GM12878 (cell line): ENCODE data around the gene CHN1. TPM values are rescaled to one million over a fixed set of nuclear protein-coding genes. Genes with fewer than 3 reads are reported as not detected.

Experiments
- ATAC-seq: fragments of 200-7000 bp; cut with Tn5 transposase; 3 replicates; pipeline ENCODE4 v1.9.1; 2020; ENCODE audit warnings: mild to moderate bottlenecking, moderate library complexity
- BruUV-seq: library from RNA; stranded (reverse); fragments of 400-500 nt; replicated peaks from 2 replicates; lab custom pipeline; 2021; lab: Mats Ljungman, UMichigan
- CTCF ChIA-PET: fragments of 300-600 bp; sonication (Branson Sonifier 250); formaldehyde crosslinking; extraction: SDS; loops from one replicate; lab custom pipeline; 2021; ENCODE audit warnings: inconsistent platforms; lab: Yijun Ruan, JAX
- POLR2A ChIA-PET: fragments of 350-600 bp; formaldehyde crosslinking; extraction: SDS; loops from one replicate; lab custom pipeline; 2021; ENCODE audit warnings: inconsistent platforms; lab: Charles Lee
- RAD21 ChIA-PET: fragments of 300-600 bp; sonication (Branson Sonifier 250); formaldehyde crosslinking; loops from one replicate; lab custom pipeline; 2023; ENCODE audit warnings: antibody characterized with exemption; ENCODE audit not compliant: unreplicated experiment; lab: Charles Lee
- SMC1A ChIA-PET: fragments of 300-600 bp; sonication (Branson Sonifier 250); formaldehyde crosslinking; loops from one replicate; lab custom pipeline; 2023; ENCODE audit not compliant: unreplicated experiment, uncharacterized antibody; lab: Charles Lee
- DNase-seq: peaks from one replicate; pipeline ENCODE4 v3.0.0-alpha.2; 2011; ENCODE audit warnings: low read depth, low spot score
- FAIRE-seq: peaks from 3 replicates; lab custom pipeline; 2011; peaks lifted over from hg19 to GRCh38; lab: Jason Lieb, UNC
- H2AFZ ChIP-seq: 2 replicates; pipeline ENCODE4 v1.6.0; 2011; ENCODE audit warnings: low read depth, low read length, control low read depth; ENCODE audit not compliant: control insufficient read depth
- H3K27ac ChIP-seq: 2 replicates; pipeline ENCODE4 v1.5.1; 2011; ENCODE audit warnings: control low read depth; ENCODE audit not compliant: control insufficient read depth, insufficient read depth
- H3K27me3 ChIP-seq, 2 experiments: replicated peaks in 1 of 2; 2 replicates each; pipeline versions ENCODE4 v1.6.0 to v1.6.1; 2011; ENCODE audit warnings: low read length in 1 of 2; ENCODE audit not compliant: control insufficient read depth in 2 of 2, insufficient read depth in 2 of 2
- H3K36me3 ChIP-seq, 2 experiments: 2 replicates each; pipeline ENCODE4 v1.5.1; 2011; ENCODE audit warnings: low read length in 1 of 2; ENCODE audit not compliant: control insufficient read depth in 2 of 2, insufficient read depth in 2 of 2
- H3K4me1 ChIP-seq: 2 replicates; pipeline ENCODE4 v1.6.1; 2011; ENCODE audit warnings: mild to moderate bottlenecking, low read length, moderate library complexity, mixed read lengths; ENCODE audit not compliant: control insufficient read depth, insufficient read depth
- H3K4me2 ChIP-seq: 2 replicates; pipeline ENCODE4 v1.6.0; 2011; ENCODE audit warnings: control low read depth; ENCODE audit not compliant: control insufficient read depth, insufficient read depth
- H3K4me3 ChIP-seq: fragments of 200-600 bp; sonication (generic); 2 replicates; pipeline ENCODE4 v1.5.1; 2016
- H3K79me2 ChIP-seq: 2 replicates; pipeline ENCODE4 v1.6.0; 2011; ENCODE audit warnings: low read length; ENCODE audit not compliant: control insufficient read depth, insufficient read depth
- H3K9ac ChIP-seq: 2 replicates; pipeline ENCODE4 v1.8.0; 2011; ENCODE audit warnings: low read length, control low read depth, mixed read lengths; ENCODE audit not compliant: control insufficient read depth, insufficient read depth
- H3K9me3 ChIP-seq: replicated peaks from 3 replicates; pipeline ENCODE4 v1.5.1; 2011; ENCODE audit warnings: mild to moderate bottlenecking, low read length; ENCODE audit not compliant: control insufficient read depth, insufficient read depth
- H4K20me1 ChIP-seq: 2 replicates; pipeline ENCODE4 v1.6.0; 2011; ENCODE audit not compliant: control insufficient read depth, insufficient read depth
- BHLHE40 ChIP-seq, 2 experiments: fragments of 450-650 bp in 1 of 2; IDR thresholded peaks; 2 replicates each; pipeline ENCODE4 v1.6.1; 2011 to 2017; ENCODE audit warnings: low read depth in 2 of 2, borderline replicate concordance in 1 of 2, improper control_type of control experiment in 1 of 2, low read length in 1 of 2, mild to moderate bottlenecking in 1 of 2
- CBX3 ChIP-seq: fragments of 200-600 bp; sonication (generic); IDR thresholded peaks from 2 replicates; pipeline ENCODE4 v1.6.1; 2016; ENCODE audit warnings: low read depth, borderline replicate concordance
- E2F8 ChIP-seq: fragments of 450-650 bp; IDR thresholded peaks from 2 replicates; pipeline ENCODE4 v1.6.1; 2018; ENCODE audit warnings: mild to moderate bottlenecking, low read depth, moderate library complexity; ENCODE audit not compliant: partially characterized antibody
- EP300 ChIP-seq, 2 experiments: fragments of 150-350 bp in 1 of 2; IDR thresholded peaks; 2 replicates each; pipeline ENCODE4 v1.6.1; 2011 to 2012; ENCODE audit warnings: low read depth in 2 of 2, low read length in 2 of 2, borderline replicate concordance in 1 of 2, improper control_type of control experiment in 1 of 2, inconsistent platforms in 1 of 2; ENCODE audit not compliant: control insufficient read depth in 1 of 2
- HDGF ChIP-seq: fragments of 450-650 bp; IDR thresholded peaks from 2 replicates; pipeline ENCODE4 v1.6.1; 2016; ENCODE audit warnings: antibody characterized with exemption
- IKZF2 ChIP-seq, 2 experiments: fragments of 450-650 bp; IDR thresholded peaks; 2 replicates each; pipeline ENCODE4 v1.6.1; 2017; ENCODE audit warnings: mild to moderate bottlenecking in 2 of 2, moderate library complexity in 2 of 2
- LARP7 ChIP-seq: fragments of 450-650 bp; IDR thresholded peaks from 2 replicates; pipeline ENCODE4 v1.6.1; 2017; ENCODE audit warnings: mild to moderate bottlenecking
- MTA2 ChIP-seq: fragments of 450-650 bp; IDR thresholded peaks from 2 replicates; pipeline ENCODE4 v1.6.1; 2016; ENCODE audit warnings: low read depth, mild to moderate bottlenecking, moderate library complexity
- MYB ChIP-seq: fragments of 150-350 bp; IDR thresholded peaks from 2 replicates; pipeline ENCODE4 v1.6.1; 2014; ENCODE audit warnings: mild to moderate bottlenecking, low read depth, low read length, borderline replicate concordance
- RELB ChIP-seq: fragments of 450-650 bp; IDR thresholded peaks from 2 replicates; pipeline ENCODE4 v1.6.1; 2017; ENCODE audit warnings: low read depth, mild to moderate bottlenecking, moderate library complexity
- TARDBP ChIP-seq: IDR thresholded peaks from 2 replicates; pipeline ENCODE4 v1.6.1; 2016; ENCODE audit warnings: borderline replicate concordance
- TBL1XR1 ChIP-seq: IDR thresholded peaks from 2 replicates; pipeline ENCODE4 v1.6.1; 2012; ENCODE audit warnings: low read depth, low read length, improper control_type of control experiment
- ZNF24 ChIP-seq: fragments of 450-650 bp; IDR thresholded peaks from 2 replicates; pipeline ENCODE4 v1.6.1; 2017; ENCODE audit warnings: antibody characterized with exemption, mild to moderate bottlenecking
- ZZZ3 ChIP-seq: IDR thresholded peaks from 2 replicates; pipeline ENCODE4 v1.6.1; 2011; ENCODE audit warnings: low read depth; ENCODE audit not compliant: control insufficient read depth, insufficient read length
- WGBS: methylation state at CpG from one replicate; pipeline ENCODE4 v1.1.6; 2016; ENCODE audit warnings: low lambda C conversion rate; ENCODE audit not compliant: insufficient replicate concordance, insufficient coverage; ENCODE audit errors: missing lambda C conversion rate; 5-methylcytosine and 5-hydroxymethylcytosine counted together
- in situ Hi-C: fragments of 300-500 bp; cut with MboI; formaldehyde crosslinking; loops from 9 replicates; pipeline ENCODE4 v1.14.3; 2018; ENCODE audit warnings: mixed read lengths
- intact Hi-C: fragments of 100-400 bp; cut with micrococcal nuclease; formaldehyde crosslinking; loops from one replicate; pipeline ENCODE4 v1.14.2; 2022; ENCODE audit not compliant: unreplicated experiment
- polyA plus RNA-seq, 11 experiments: library from polyadenylated mRNA; depleted of rRNA in 4 of 11; unstranded in 6 of 11; stranded (reverse) in 5 of 11; fragments of >200 nt; fragmentation: Nextera tagmentation in 4 of 11; fragmentation: Illumina TruSeq in 1 of 11; extraction: Ambion mirVana in 4 of 11; extraction: Trizol in 1 of 11; gene quantifications; 1 replicate in 1 of 11; 2 replicates in 10 of 11; pipeline versions ENCODE4 v1.2.1 to v1.2.3, GENCODE V29; 2011 to 2016; ENCODE audit warnings: inconsistent platforms in 2 of 11, missing spikeins in 2 of 11, low read depth in 1 of 11
- total RNA-seq, 4 experiments: library from RNA; depleted of rRNA in 3 of 4; stranded (reverse); fragments of >200 nt in 3 of 4; fragmentation: Illumina TruSeq in 1 of 4; extraction: Trizol in 1 of 4; gene quantifications; 2 replicates each; pipeline versions ENCODE4 v1.2.1 to v1.2.3, GENCODE V29; 2013 to 2021

Gene CHN1
- total and polyA plus RNA-seq, 10 of the 15 experiments (the other 5 are each of a cell fraction or from before 2014, with no cell fraction given), result 0.18 to 0.92 (median 0.53) TPM; not detected in 1

GRCh38 chr2:174888646-174889271, 116.4 kb downstream of the CHN1 start:
- ChIA-PET POLR2A (no interaction called here), RAD21 (no interaction called here), SMC1A (interaction anchor here (0.9 to 1.2 kb wide), 2 partner anchors 12 to 18 kb away, joined by 3 to 4 read pairs; no protein-coding TSS in a partner anchor), CTCF (interaction anchor here (1.6 kb wide), 1 partner anchor 149 kb away, joined by 3 read pairs; no protein-coding TSS in a partner anchor)
- BruUV-seq, result no TSS peak
- no peak overlapping the region for H3K4me3 ChIP-seq
- FAIRE-seq, result no peak
- H3K27me3 ChIP-seq, result no peaks in the 10 kb centered on the region; a peak in 1 of 4 replicates
- TF ChIP-seq HDGF (no peak), ZNF24 (no peak), E2F8 (no peak)
- no peaks in the 10 kb centered on the region for H3K4me1 ChIP-seq
- H2AFZ ChIP-seq, result no peak overlapping the region
- H3K27ac ChIP-seq, result no peak overlapping the region
- DNase-seq, result no peak
- H3K9ac ChIP-seq, result no peak overlapping the region
- H3K9me3 ChIP-seq, result no peaks in the 10 kb centered on the region
- H4K20me1 ChIP-seq, result no peaks in the 10 kb centered on the region
- H3K79me2 ChIP-seq, result no peaks in the 10 kb centered on the region
- H3K36me3 ChIP-seq, result no peaks in the 10 kb centered on the region
- H3K4me2 ChIP-seq, result no peak overlapping the region
- ATAC-seq, result no peak
- WGBS, result 0% methylated on average over 2 of the region's 2 CpGs
- in situ Hi-C loops (no loop called here), intact Hi-C loops (no loop called here)

- Histone ChIP-seq H2AFZ (no peak overlapping the region), H3K9me3 (no peaks in the 10 kb centered on the region), H3K36me3 (no peaks in the 10 kb centered on the region), H3K79me2 (no peaks in the 10 kb centered on the region), H4K20me1 (no peaks in the 10 kb centered on the region), H3K4me2 (no peak overlapping the region)
- ChIA-PET POLR2A (no interaction called here), RAD21 (no interaction called here)
- in situ Hi-C loops, result no loop called here
- FAIRE-seq, result no peak
- DNase-seq, result no peak
- no peak for TF ChIP-seq TARDBP
- no peak for TF ChIP-seq CBX3
- TF ChIP-seq RELB, result no peak
- TF ChIP-seq TBL1XR1, result no peak
- TF ChIP-seq ZZZ3, result no peak
- TF ChIP-seq MTA2, result no peak
- no peak for TF ChIP-seq IKZF2 (IDR thresholded peaks at IDR 0.05)
- TF ChIP-seq LARP7, result no peak
- no peak for TF ChIP-seq EP300 (IDR thresholded peaks at IDR 0.05; ENCODE audit: borderline replicate concordance in 1 of 2, control insufficient read depth in 1 of 2, low read depth in 2 of 2, low read length in 2 of 2)
- TF ChIP-seq BHLHE40 (IDR thresholded peaks at IDR 0.05; ENCODE audit: borderline replicate concordance in 1 of 2, low read depth in 2 of 2, low read length in 1 of 2), result no peak
- TF ChIP-seq MYB, result no peak
- TF ChIP-seq, all 136 proteins: peak for 0
- Histone ChIP-seq H3K27me3 (no peaks in the 10 kb centered on the region; a peak in 1 of 4 replicates), H3K9ac (no peak overlapping the region), H3K27ac (no peak overlapping the region), H3K4me1 (no peaks in the 10 kb centered on the region), H3K4me3 (no peak overlapping the region)
- ChIA-PET SMC1A (no interaction called here), CTCF (no interaction called here)
- no TSS peak for BruUV-seq
- intact Hi-C loops, result no loop called here
- WGBS, result 64% methylated on average over 3 of the region's 3 CpGs
- no peak for ATAC-seq
Observed at GRCh38 chr2:174888146-174888545, 117.0 kb downstream of the CHN1 start.
